ENCODE data around the gene USP36. TPM values are rescaled to one million over a fixed set of nuclear protein-coding genes. Genes with fewer than 3 reads are reported as not detected.

The USP36 gene
- total and polyA plus RNA-seq, 4 donors, result 8.0 to 20.7 (median 10.5) TPM

DNA sequence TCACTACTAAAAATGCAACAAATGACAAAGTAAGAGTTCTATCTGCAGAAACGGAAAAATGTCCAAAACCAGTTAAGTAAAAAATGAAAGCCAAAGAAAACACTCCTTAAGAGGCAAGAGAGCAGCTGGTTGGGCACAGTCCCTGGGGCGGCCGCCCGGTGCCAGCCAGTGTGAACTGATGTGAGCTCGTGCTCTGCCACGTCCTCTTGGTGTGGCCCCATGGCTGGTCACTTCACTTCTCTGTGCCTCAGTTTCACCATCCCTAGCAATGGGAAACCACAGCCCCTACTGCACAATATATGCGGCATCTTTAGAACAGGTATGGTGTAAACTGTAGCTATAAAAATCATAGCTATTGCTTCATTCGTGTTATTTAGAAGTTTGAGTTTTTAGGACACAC, 21.2 kb downstream of the USP36 start:
- H3K4me1 ChIP-seq (ENCODE audit: control insufficient read depth in 4 of 4, insufficient read depth in 4 of 4, low read length in 3 of 4), result no peaks in the 10 kb centered on the region
- H3K36me3 ChIP-seq (ENCODE audit: control insufficient read depth in 4 of 4, insufficient read depth in 3 of 4, low read depth in 1 of 4, low read length in 3 of 4), result peaks cover 29 to 82% (median 61%) of the 10 kb centered on the region in 4 donors
- TF ChIP-seq, protein P1, sequence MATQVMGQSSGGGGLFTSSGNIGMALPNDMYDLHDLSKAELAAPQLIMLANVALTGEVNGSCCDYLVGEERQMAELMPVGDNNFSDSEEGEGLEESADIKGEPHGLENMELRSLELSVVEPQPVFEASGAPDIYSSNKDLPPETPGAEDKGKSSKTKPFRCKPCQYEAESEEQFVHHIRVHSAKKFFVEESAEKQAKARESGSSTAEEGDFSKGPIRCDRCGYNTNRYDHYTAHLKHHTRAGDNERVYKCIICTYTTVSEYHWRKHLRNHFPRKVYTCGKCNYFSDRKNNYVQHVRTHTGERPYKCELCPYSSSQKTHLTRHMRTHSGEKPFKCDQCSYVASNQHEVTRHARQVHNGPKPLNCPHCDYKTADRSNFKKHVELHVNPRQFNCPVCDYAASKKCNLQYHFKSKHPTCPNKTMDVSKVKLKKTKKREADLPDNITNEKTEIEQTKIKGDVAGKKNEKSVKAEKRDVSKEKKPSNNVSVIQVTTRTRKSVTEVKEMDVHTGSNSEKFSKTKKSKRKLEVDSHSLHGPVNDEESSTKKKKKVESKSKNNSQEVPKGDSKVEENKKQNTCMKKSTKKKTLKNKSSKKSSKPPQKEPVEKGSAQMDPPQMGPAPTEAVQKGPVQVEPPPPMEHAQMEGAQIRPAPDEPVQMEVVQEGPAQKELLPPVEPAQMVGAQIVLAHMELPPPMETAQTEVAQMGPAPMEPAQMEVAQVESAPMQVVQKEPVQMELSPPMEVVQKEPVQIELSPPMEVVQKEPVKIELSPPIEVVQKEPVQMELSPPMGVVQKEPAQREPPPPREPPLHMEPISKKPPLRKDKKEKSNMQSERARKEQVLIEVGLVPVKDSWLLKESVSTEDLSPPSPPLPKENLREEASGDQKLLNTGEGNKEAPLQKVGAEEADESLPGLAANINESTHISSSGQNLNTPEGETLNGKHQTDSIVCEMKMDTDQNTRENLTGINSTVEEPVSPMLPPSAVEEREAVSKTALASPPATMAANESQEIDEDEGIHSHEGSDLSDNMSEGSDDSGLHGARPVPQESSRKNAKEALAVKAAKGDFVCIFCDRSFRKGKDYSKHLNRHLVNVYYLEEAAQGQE (IDR thresholded peaks at IDR 0.05), result no peak
- TF ChIP-seq HNF4A (conservative IDR thresholded peaks at IDR 0.05) (no peak), YY1 (IDR thresholded peaks at IDR 0.05) (no peak), EGR1 (IDR thresholded peaks at IDR 0.05; ENCODE audit: low read depth in 2 of 2) (no peak), SP1 (IDR thresholded peaks at IDR 0.05) (no peak), TAF1 (conservative IDR thresholded peaks at IDR 0.05) (no peak), FOXA2 (IDR thresholded peaks at IDR 0.05) (no peak), GABPA (IDR thresholded peaks at IDR 0.05 in 1 of 2, conservative IDR thresholded peaks at IDR 0.05 in 1 of 2) (no peak), FOXA1 (IDR thresholded peaks at IDR 0.05) (no peak), NR2F2 (IDR thresholded peaks at IDR 0.05) (no peak), HNF4G (IDR thresholded peaks at IDR 0.05) (no peak), RAD21 (IDR thresholded peaks at IDR 0.05) (no peak), JUND (IDR thresholded peaks at IDR 0.05) (no peak)
- TF ChIP-seq, protein P2, sequence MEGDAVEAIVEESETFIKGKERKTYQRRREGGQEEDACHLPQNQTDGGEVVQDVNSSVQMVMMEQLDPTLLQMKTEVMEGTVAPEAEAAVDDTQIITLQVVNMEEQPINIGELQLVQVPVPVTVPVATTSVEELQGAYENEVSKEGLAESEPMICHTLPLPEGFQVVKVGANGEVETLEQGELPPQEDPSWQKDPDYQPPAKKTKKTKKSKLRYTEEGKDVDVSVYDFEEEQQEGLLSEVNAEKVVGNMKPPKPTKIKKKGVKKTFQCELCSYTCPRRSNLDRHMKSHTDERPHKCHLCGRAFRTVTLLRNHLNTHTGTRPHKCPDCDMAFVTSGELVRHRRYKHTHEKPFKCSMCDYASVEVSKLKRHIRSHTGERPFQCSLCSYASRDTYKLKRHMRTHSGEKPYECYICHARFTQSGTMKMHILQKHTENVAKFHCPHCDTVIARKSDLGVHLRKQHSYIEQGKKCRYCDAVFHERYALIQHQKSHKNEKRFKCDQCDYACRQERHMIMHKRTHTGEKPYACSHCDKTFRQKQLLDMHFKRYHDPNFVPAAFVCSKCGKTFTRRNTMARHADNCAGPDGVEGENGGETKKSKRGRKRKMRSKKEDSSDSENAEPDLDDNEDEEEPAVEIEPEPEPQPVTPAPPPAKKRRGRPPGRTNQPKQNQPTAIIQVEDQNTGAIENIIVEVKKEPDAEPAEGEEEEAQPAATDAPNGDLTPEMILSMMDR (IDR thresholded peaks at IDR 0.05; ENCODE audit: low read depth, low read length, missing input control), result no peak
- TF ChIP-seq, protein P3, sequence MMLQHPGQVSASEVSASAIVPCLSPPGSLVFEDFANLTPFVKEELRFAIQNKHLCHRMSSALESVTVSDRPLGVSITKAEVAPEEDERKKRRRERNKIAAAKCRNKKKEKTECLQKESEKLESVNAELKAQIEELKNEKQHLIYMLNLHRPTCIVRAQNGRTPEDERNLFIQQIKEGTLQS (IDR thresholded peaks at IDR 0.05), result no peak
- TF ChIP-seq, protein P4, sequence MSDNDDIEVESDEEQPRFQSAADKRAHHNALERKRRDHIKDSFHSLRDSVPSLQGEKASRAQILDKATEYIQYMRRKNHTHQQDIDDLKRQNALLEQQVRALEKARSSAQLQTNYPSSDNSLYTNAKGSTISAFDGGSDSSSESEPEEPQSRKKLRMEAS (IDR thresholded peaks at IDR 0.05), result no peak
- TF ChIP-seq, protein P5, sequence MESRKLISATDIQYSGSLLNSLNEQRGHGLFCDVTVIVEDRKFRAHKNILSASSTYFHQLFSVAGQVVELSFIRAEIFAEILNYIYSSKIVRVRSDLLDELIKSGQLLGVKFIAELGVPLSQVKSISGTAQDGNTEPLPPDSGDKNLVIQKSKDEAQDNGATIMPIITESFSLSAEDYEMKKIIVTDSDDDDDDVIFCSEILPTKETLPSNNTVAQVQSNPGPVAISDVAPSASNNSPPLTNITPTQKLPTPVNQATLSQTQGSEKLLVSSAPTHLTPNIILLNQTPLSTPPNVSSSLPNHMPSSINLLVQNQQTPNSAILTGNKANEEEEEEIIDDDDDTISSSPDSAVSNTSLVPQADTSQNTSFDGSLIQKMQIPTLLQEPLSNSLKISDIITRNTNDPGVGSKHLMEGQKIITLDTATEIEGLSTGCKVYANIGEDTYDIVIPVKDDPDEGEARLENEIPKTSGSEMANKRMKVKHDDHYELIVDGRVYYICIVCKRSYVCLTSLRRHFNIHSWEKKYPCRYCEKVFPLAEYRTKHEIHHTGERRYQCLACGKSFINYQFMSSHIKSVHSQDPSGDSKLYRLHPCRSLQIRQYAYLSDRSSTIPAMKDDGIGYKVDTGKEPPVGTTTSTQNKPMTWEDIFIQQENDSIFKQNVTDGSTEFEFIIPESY (IDR thresholded peaks at IDR 0.05), result no peak
- peak overlapping the region in 1 of 2 donors; percentile 44 for H3K27ac ChIP-seq (ENCODE audit: low read depth in 1 of 2, low read length in 2 of 2)
- 86% methylated on average over 8 of the region's 8 CpGs for WGBS
- H3K9ac ChIP-seq (ENCODE audit: low read depth in 1 of 2, low read length in 2 of 2), result no peak overlapping the region
- no peaks in the 10 kb centered on the region for H3K9me3 ChIP-seq (ENCODE audit: control insufficient read depth in 4 of 4, low read length in 3 of 4)
- no peak overlapping the region for H3K4me3 ChIP-seq (ENCODE audit: low read depth in 1 of 3, low read length in 3 of 3)
- no peak for DNase-seq (ENCODE audit: low spot score)
- no peaks in the 10 kb centered on the region for H3K27me3 ChIP-seq (ENCODE audit: control insufficient read depth in 4 of 4, insufficient read depth in 4 of 4, low read length in 3 of 4)
